HG03060 (cell line): Measurements from ENCODE around the gene SMC6.

Source experiments
- ATAC-seq: cut with Tn5 transposase; IDR thresholded peaks from one replicate; pipeline ENCODE4 v1.9.1; 2021; ENCODE audit warnings: low read depth, moderate number of reproducible peaks; ENCODE audit not compliant: unreplicated experiment

Gene SMC6

GRCh38 chr2:17719562-17720371, 33.8 kb downstream of the SMC6 start:
- ATAC-seq: no peak

DNA sequence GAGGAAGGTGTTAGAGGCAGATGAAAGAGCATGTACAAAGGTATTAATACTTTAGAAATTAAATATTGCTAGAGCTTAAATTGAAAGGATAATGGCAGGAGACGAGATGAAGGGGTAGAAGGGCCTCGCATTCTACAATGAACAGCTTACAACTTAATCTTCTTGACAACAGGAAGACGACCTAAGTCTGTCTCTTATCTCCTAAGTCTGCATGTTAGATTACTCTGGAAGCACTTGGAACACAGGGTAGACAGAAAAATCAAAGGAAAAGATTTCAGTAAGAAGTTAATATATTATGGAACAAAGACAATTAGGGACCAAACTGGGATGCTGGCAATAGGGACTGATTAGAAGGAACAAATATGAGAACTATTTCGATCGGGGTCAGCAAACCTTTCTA, 34.9 kb downstream of the SMC6 start:
- no peak for ATAC-seq

GRCh38 chr2:17717666-17718065, 35.9 kb downstream of the SMC6 start:
- ATAC-seq: no peak

DNA sequence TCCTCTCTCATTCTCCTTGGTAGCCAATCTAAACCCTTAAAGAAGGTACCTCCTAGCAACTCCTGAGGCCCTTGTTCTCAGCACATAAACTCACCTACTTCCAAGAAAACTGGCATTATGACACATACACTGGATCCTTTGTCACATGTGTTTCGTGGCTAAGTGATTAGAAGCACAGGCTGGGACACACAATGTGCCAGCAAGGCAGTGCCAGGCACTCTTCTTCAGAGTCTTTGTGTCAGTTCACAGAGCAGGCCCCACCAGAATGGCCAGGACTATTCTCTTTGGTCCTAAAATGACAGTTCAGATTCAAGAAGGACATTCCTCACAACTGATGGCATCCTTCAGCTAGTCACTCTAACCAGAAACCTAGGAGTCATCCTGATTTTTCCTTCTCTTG, 40.3 kb downstream of the SMC6 start:
- no peak for ATAC-seq

DNA sequence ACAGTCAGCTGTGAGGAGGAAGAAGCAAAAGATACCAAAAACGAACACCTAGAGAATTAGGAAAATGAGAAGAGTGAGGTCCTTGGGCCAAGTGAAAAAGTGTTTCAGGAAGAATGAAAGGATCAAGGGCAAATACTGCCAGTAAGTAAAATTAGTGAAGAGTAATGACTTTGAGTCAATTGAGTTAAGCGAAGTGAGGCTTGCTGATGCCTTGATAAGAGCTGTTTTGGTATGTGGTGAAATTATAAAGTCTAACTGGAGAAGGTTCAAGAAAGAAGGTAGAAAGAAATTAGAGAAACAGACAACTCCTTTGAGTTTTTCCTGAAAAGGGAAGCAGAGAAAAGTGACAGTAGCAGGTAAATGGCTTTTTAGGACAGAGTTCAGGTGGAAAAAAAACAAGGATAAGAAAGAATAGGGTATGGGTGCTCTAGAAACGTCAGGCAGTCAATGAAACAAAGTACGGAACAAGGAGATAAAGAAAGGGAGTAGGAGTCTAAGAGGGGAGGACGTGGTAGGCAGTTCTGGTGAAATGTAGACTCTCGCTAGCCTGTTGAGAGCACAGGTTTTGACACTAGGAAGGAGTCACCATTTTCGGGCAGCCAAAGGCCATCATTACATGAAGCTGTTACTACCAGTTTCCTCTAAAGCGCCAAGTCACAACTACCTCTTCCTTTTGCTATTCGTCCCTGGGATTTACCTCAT, 42.9 kb downstream of the SMC6 start:
- no peak for ATAC-seq

GRCh38 chr2:17709897-17710296, 43.7 kb downstream of the SMC6 start:
- ATAC-seq: no peak

GRCh38 chr2:17708501-17708900, 45.1 kb downstream of the SMC6 start:
- no peak for ATAC-seq

DNA sequence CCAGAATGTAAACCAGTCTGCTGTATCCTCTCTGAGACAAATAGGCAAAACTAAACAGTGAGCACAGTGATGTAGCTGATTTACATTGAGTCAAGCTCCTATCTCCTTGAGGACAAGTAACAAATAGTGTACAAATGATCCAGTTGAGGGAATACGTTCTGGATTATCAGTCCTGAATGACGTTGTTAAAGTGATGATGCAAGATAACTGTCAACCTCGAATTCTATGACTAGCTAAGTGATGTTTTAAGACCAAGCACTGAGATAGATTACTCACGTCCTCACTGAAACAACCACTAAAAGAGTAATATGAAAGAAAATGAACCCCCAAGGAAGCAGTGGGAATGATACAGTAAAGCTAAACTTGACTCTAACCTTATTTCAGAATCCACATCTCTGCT, 46.8 kb downstream of the SMC6 start:
- ATAC-seq: no peak

DNA sequence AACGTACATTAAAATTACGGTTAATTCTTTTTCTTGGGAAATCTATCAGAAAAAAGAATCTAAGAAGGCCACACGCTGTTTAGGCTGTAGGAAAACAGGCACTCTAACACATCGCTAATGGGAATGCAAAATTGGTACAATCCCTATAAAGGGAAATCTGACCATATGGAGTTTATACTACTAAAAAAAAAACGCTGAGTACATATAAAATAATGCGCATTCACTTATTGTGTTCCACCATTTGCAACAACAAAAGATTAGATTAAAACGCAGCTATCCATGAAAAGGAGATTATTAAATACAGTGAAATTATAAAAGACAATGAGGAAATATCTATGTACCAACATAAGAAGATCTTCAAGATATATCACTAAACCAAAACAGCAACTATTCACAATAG, 62.8 kb downstream of the SMC6 start:
- ATAC-seq: no peak

GRCh38 chr2:17689010-17689409, 64.6 kb downstream of the SMC6 start:
- ATAC-seq: no peak

- no peak for ATAC-seq
Observed at GRCh38 chr2:17688600-17688999, 65.0 kb downstream of the SMC6 start.

DNA sequence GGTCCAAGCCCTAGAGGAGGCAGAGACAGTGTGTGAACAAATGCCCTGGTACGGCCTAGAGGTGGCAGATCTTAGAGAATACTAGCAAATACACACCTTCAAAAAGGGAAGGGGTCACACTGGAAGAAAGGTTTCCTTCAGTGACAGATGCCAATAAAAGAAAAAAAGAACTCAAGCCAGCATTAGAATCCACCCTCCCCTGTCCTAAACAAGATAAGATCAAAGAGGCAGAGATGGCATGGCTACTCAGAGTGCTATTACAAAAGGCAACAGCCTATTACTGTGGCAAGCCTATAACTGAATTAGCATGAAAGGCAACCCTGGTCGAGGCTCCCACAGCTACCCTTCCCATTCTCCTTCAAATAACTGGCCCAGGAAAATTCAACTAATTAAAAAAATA, 69.6 kb downstream of the SMC6 start:
- no peak for ATAC-seq

DNA sequence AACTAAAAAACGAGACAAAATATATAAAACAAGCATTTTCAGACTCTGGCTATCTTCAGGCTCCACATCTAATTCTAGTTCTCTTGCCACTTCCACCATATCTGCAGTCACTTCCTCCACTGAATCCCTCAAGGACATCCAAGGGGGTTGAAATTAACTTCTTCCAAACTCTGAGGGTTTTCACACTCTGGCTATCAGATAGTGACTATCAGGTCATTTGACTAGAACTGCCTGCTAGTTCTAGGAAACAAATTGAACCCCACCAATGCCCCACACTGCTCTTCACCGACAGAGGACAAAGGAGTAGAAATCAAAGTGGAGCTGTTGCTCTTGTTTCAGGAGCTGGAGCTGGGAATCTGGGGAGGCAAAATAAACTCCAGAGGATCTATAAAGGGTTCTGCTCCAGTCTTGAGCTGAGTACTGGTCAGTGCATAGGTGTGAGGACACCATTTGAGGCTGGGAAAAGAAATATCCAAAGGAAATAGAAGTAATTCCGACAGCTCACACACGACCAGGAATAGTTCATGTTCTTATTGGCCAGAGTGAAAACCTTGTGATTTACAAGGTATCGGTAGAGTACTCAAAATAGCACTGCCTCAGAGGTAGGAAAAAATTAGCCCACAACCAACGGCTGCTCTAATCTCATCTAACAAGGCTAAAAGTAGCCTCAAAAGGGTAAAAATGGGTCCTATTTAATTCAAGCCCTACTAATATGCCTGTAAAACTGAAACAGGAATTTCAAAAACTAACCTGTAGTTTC, 71.3 kb downstream of the SMC6 start:
- ATAC-seq: no peak

DNA sequence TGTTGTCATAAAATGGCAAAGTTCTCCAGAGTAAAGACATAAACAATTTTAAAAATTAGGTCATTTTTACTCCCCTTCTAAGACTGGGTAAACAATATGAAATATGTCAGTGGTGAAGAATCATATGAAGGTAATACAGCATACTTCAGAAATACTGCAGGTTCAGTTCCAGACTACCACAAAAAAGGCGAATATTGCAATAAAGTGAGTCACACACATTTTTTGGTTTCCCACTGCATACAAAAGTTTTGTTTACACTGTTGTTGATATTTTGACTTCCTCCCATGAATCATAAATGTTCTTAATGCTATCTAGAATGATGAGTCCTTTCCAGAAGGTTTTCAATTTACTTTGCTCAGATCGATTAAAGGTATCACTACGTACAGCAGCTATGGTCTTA, 73.5 kb downstream of the SMC6 start:
- ATAC-seq: no peak

GRCh38 chr2:17674817-17675216, 78.8 kb downstream of the SMC6 start:
- no peak for ATAC-seq

GRCh38 chr2:17672583-17673317, 80.9 kb downstream of the SMC6 start:
- no peak for ATAC-seq

DNA sequence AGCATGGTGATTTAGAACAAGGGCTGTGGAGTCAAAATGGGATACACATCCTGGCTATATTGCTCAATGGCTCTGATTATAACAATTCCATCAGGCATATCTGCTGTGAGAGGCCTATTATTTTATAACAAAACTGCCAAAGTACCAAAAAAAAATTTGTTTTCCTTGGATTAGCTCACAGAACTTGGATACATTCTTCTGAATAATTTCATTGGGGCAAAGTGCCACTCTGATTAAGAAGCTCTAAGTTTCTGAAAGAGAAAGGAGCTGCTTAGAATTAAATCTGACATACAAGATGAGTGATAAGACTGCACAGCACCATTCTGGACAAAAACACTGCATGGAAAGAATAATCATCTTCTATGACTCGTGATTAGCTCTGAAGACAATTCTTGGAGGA, 85.7 kb downstream of the SMC6 start:
- no peak for ATAC-seq

GRCh38 chr2:17664534-17664933, 89.1 kb downstream of the SMC6 start:
- ATAC-seq: no peak

GRCh38 chr2:17662723-17663122, 90.9 kb downstream of the SMC6 start:
- no peak for ATAC-seq

DNA sequence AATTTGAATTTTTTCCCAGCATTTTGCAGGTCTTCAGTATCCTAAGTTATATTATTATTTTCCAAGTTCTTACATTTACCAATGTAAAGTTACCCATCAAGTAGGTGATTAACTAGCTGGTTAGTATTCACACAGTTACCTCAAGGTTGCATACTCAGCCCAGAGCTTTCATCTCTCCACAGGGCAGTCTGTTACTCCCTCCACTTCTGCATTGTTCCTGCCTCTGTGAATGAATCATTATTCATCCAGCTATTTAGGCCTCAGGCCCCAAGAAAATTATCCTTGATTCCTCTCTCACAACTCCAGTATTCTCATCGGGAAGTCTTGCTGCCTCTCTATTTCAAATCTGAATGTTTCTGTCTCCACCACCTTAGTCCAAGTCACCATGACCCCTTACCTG, 92.2 kb downstream of the SMC6 start:
- ATAC-seq: no peak

DNA sequence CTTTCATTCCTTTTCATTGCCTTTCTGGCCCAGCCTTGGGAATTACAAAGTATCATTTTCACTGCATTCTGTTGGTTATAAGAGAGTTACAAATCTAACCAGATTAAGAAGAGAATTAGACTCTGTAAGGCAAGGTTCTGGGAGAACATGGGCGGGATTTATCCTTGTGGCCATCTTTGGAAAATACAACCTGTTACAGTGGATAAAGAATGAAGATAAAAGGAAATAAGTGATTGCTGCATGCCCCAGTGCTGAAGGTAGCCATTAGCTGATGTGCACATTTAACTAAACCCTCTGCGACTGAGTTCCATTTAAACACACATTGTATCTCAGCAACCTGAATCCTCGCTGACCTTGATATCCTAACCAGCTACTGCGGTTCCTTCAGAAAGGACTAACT, 93.4 kb downstream of the SMC6 start:
- ATAC-seq: no peak
